Activated CD8-positive, alpha-beta memory T cell treated with anti-CD3 and anti-CD28 coated beads for 36 hours (primary cell): ENCODE data around the gene KIF4B. TPM values are rescaled to one million over a fixed set of nuclear protein-coding genes. Genes with fewer than 3 reads are reported as not detected.
"Not testable (repeated sequence)": the region's sequence is repeated elsewhere in the genome, so short reads cannot be mapped to it uniquely, and the experiment has no call there.

Experiments
- CTCF ChIA-PET: fragments of 350-600 bp; sonication (Branson Sonifier 250); formaldehyde crosslinking; loops from one replicate; lab custom pipeline; 2021; ENCODE audit warnings: antibody characterized with exemption; lab: Charles Lee
- POLR2A ChIA-PET: fragments of 350-600 bp; sonication (Branson Sonifier 250); formaldehyde crosslinking; loops from one replicate; lab custom pipeline; 2021; ENCODE audit warnings: antibody characterized with exemption; lab: Charles Lee
- total RNA-seq, 2 experiments: library from RNA; stranded (reverse); gene quantifications; one replicate each; pipeline ENCODE4 v1.2.3, GENCODE V29; 2021

KIF4B gene
- total RNA-seq, 2 experiments from 2014 or later = 0.04 TPM; not detected in 1

DNA sequence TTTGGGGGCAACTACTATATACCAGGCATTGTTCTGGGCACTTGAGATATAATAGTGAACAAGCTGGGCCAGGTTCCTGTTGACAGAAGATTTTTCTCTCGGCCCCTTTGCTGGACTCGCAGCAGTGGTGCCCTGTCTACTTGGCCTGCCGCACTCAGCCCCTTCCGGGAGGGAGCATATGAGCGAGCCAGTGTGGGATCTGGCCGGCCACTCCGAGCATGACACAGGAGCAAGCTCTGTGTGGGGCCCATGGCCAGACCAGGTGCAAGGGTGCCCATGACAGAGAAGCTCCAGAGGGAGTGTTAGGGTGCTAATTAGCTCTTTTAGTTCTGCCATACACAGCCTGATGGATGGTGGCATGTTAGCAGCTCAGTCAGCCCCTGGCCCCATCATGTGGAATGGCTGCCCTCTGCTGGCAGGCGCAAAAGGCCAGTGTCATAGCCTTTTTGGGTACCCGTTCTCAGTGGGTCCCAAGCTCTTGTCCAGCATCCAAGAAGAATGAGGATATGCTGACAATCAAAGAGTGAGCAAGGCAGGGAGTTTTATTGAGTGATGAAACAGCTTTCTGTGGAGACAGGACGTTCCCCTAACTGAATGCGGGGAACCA, 9.3 kb upstream of the KIF4B start:
- POLR2A ChIA-PET = no interaction called here
- CTCF ChIA-PET = no interaction called here

GRCh38 chr5:155006265-155006664, 7.3 kb upstream of the KIF4B start:
- POLR2A ChIA-PET, CTCF ChIA-PET: not testable (repeated sequence)

- CTCF ChIA-PET = no interaction called here
- POLR2A ChIA-PET = no interaction called here
Measured at GRCh38 chr5:155008669-155009068, 4.9 kb upstream of the KIF4B start.

DNA sequence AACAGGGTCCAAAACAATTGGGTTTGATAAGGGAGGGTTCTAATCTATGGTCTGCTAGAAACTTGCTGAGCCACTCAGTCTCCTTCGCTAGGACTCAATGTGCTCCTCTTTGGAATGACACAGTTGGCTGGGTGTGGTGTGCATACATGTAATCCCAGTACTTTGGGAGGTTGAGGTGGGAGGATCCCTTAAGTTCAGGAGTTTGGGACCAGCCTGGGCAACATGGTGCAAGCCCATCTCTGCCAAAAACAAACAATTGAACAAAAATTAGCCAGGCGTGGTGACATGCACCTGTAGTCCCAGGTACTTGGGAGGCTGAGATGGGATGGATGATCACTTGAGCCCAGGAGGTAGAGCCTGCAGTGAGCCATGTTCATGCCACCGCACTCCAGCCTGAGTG, 2.7 kb upstream of the KIF4B start:
- POLR2A ChIA-PET = no interaction called here
- CTCF ChIA-PET = no interaction called here

GRCh38 chr5:155015239-155015638, 1.7 kb downstream of the KIF4B start:
- ChIA-PET POLR2A (no interaction called here), CTCF (no interaction called here)

DNA sequence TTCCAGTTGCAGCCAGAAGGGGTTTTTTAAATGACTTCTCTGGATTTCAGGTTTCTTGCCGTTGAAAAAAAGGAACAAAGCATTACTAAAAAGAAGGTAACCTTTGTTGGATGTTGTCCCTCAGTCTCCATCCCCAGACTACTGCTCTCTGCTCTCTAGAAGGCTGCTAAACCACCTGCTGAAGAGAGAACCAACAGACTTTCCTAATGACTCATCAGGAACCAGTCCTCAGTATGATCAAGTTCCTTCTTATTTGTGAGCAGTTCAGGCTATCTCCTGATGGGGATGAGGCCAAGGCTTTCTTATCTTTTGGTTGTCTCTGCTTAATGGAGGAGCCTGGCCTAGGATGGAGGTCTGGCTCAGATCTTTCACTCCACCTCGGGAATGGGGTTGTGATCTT, 4.1 kb downstream of the KIF4B start:
- POLR2A ChIA-PET = no interaction called here

GRCh38 chr5:155019601-155020226, 6.2 kb downstream of the KIF4B start:
- POLR2A ChIA-PET = interaction anchor here (0.6 kb wide), 1 partner anchor 369 kb away, joined by 12 read pairs; no protein-coding TSS in a partner anchor

More for the DNA sequence above, 4.1 kb downstream of the KIF4B start:
- CTCF ChIA-PET = no interaction called here

GRCh38 chr5:155021842-155022241, 8.3 kb downstream of the KIF4B start:
- POLR2A ChIA-PET = no interaction called here
- CTCF ChIA-PET = no interaction called here

More at GRCh38 chr5:155019601-155020226, 6.2 kb downstream of the KIF4B start:
- CTCF ChIA-PET = no interaction called here

GRCh38 chr5:155023320-155023719, 9.8 kb downstream of the KIF4B start:
- ChIA-PET CTCF (no interaction called here), POLR2A (no interaction called here)

DNA sequence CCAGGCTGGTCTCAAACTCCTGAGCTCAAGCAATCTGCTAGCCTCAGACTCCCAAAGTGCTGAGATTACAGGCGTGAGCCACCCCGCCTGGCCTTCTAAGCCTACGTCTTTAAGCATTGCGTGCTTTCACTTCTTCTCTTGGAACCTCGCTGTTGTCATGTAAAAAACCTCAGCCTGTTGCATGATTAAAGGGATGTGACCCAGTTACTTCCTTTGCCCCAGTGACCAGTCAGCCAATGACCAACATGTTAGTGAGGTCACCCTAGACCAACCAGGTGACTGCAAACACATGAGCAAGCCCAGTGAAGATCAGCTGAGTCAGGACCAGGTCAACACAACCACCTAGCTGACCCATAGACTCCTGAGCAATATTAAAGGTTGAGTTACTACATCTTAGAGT, 10.5 kb downstream of the KIF4B start:
- CTCF ChIA-PET = no interaction called here
- POLR2A ChIA-PET = no interaction called here

DNA sequence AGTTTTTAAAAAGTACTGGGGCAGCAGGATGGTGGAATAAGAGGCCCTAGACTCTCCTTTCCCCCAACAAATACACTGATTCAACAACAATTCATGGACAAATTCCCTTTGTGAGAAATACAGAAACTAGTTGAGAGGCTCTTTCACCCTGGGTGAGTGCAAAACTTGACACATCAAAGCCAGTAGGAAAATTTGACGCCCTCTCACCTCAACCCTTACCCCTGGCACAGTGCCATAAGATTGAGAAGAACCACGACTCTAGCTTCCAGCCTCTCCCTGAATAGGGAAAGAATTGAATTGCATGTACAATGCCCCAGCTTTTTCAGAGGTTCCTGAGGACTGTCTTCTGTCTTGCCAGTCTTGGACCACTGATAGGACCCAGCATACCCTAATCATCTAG, 12.3 kb downstream of the KIF4B start:
- CTCF ChIA-PET = no interaction called here
- POLR2A ChIA-PET = no interaction called here

DNA sequence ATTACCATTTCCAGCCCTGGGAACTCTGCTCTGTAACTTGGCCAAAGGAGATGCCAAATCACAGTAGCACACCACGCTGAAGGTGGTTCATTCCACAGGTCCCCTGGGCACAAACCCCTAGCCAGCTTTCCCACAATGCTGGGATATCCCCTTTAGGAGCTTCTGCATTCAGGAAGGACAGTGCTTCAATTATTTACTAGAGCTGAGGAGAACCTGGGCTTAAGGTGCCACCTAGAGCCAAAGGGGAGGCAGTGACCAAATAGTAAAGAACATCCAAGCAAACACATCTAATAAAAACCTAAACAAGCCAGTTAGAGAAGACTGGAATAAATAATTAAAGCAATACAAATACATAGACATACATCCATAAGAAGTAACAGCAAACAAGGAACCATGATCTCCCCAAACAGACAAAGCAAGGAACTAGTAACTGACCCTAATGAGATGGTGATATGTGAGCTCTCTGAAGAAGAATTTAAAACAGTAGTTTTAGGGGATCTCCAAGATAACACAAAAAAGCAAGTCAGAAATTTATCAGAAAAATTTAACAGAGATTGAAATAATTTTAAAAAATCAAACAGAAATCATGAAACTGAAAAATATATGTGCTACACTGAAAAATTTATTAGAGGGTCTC, 14.6 kb downstream of the KIF4B start:
- ChIA-PET CTCF (no interaction called here), POLR2A (interaction anchor here (0.5 kb wide), 1 partner anchor 128 kb away, joined by 4 read pairs; no protein-coding TSS in a partner anchor)

DNA sequence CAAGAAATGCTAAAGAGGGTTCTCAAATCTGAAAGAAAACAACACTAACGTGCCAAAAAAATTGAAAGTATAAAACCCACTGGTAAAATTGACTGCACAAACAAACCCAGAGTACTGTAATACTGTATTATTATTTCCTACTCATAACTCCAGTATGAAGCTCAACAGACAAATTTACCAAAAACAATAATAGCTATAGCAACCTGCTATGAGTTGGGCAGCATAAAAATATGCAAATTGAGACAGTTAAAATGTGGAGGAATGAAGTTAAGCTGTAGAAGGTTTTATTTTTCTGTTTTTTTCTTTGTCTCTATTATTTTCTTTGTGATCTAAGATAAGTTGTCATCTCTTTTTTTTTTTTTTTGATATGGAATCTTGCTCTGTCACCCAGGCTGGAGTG, 15.7 kb downstream of the KIF4B start:
- POLR2A ChIA-PET = no interaction called here
- CTCF ChIA-PET = no interaction called here

- POLR2A ChIA-PET, CTCF ChIA-PET: not testable (repeated sequence)
Measured at GRCh38 chr5:155034145-155034744, 20.7 kb downstream of the KIF4B start.

- POLR2A ChIA-PET = not testable (repeated sequence)
Measured at GRCh38 chr5:155035087-155035486, 21.5 kb downstream of the KIF4B start.

GRCh38 chr5:155040984-155041653, 27.6 kb downstream of the KIF4B start:
- ChIA-PET CTCF (no interaction called here), POLR2A (no interaction called here)

More at GRCh38 chr5:155035087-155035486, 21.5 kb downstream of the KIF4B start:
- CTCF ChIA-PET = not testable (repeated sequence)

- CTCF ChIA-PET = no interaction called here
- POLR2A ChIA-PET = no interaction called here
Measured at GRCh38 chr5:155044591-155044990, 31.0 kb downstream of the KIF4B start.

- CTCF ChIA-PET = no interaction called here
Measured at GRCh38 chr5:155046591-155046990, 33.0 kb downstream of the KIF4B start.

GRCh38 chr5:155047818-155048217, 34.3 kb downstream of the KIF4B start:
- CTCF ChIA-PET = no interaction called here
- POLR2A ChIA-PET = no interaction called here

More at GRCh38 chr5:155046591-155046990, 33.0 kb downstream of the KIF4B start:
- POLR2A ChIA-PET = no interaction called here
